Keratinocyte (primary cell): ENCODE data around the gene NLGN2.

Source experiments
- EZH2 ChIP-seq: IDR thresholded peaks from one replicate; pipeline ENCODE4 v1.6.1; 2012; ENCODE audit warnings: inconsistent platforms, mild to moderate bottlenecking, low read length, moderate library complexity
- TF ChIP-seq, protein P1 (sequence below), 3 experiments: IDR thresholded peaks in 1 of 3; conservative IDR thresholded peaks in 1 of 3; optimal IDR thresholded peaks in 1 of 3; 2 replicates in 2 of 3; 3 replicates in 1 of 3; pipeline versions ENCODE3 to v1.5.1; 2011; ENCODE audit warnings: low read length in 3 of 3, mild to moderate bottlenecking in 3 of 3, moderate library complexity in 2 of 3, control low read depth in 1 of 3, inconsistent platforms in 1 of 3; ENCODE audit not compliant: insufficient read depth in 2 of 3; ENCODE audit errors: extremely low read depth in 1 of 3

DNA sequence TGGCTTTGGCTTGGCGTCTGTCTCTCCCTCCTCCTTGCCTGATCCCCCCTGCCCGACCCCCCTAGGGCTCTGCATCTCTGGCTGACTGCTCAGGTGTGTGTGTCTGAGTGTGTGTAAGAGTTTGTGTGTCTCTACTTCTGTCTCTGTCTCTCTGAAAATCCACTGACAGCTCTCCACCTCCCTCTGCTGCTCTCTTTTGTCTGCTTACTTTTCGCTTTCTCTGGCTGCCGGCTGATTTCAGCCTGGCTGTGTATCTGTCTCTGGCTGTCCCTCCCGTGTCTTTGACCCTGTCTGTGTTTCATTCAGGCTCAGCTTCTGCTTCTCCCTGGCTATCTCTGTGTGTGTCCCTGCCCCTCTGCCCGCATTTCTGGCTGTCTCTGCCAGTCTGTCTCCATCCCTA is 8.7 kb downstream of the NLGN2 start:
- TF ChIP-seq, protein P1, sequence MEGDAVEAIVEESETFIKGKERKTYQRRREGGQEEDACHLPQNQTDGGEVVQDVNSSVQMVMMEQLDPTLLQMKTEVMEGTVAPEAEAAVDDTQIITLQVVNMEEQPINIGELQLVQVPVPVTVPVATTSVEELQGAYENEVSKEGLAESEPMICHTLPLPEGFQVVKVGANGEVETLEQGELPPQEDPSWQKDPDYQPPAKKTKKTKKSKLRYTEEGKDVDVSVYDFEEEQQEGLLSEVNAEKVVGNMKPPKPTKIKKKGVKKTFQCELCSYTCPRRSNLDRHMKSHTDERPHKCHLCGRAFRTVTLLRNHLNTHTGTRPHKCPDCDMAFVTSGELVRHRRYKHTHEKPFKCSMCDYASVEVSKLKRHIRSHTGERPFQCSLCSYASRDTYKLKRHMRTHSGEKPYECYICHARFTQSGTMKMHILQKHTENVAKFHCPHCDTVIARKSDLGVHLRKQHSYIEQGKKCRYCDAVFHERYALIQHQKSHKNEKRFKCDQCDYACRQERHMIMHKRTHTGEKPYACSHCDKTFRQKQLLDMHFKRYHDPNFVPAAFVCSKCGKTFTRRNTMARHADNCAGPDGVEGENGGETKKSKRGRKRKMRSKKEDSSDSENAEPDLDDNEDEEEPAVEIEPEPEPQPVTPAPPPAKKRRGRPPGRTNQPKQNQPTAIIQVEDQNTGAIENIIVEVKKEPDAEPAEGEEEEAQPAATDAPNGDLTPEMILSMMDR (optimal IDR thresholded peaks at IDR 0.05 in 1 of 3, IDR thresholded peaks at IDR 0.05 in 1 of 3, conservative IDR thresholded peaks at IDR 0.05 in 1 of 3; ENCODE audit: extremely low read depth in 1 of 3, insufficient read depth in 2 of 3, low read length in 3 of 3): peak in 2 of 3 experiments; percentile 15 to 22
- TF ChIP-seq EZH2: no peak
